ENCODE measurements around the gene SPPL3. TPM values are rescaled to one million over a fixed set of nuclear protein-coding genes. Genes with fewer than 3 reads are reported as not detected.

The SPPL3 gene
- total and polyA plus RNA-seq, 2 donors from 2014 or later: 23.8 to 51.9 TPM

DNA sequence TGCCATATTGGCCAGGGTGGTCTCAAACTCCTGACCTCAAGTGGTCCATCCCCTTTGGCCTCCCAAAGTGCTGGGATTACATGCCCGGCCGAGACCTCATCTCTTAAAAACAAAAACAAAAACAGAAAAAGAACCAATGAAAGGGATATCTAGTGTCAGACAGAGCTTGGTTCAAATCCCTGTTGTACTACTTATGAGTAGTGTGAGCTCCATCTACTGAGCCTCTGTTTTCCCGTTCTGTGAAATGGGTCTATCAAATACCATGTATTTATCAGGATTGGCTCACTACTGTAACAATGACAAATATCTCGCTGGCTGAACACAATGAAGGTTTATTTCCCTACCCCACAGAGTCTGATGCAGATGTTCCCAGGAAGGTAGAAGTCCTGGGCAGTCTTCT lies 37.3 kb upstream of the SPPL3 start:
- Histone ChIP-seq H3K27me3 (ENCODE audit: control insufficient read depth, insufficient read depth, low read length) (no peaks in the 10 kb centered on the region), H3K9ac (ENCODE audit: low read length in 3 of 3) (no peak overlapping the region), H3K27ac (ENCODE audit: low read depth in 2 of 2, low read length in 2 of 2) (no peak overlapping the region), H3K4me3 (ENCODE audit: low read length in 3 of 3) (no peak overlapping the region), H3K4me1 (ENCODE audit: control insufficient read depth in 2 of 3, insufficient read depth in 2 of 3, low read depth in 1 of 3, low read length in 3 of 3) (no peaks in the 10 kb centered on the region), H3K36me3 (ENCODE audit: control insufficient read depth in 2 of 3, insufficient read depth in 3 of 3, low read length in 3 of 3) (no peaks in the 10 kb centered on the region), H3K9me3 (ENCODE audit: control insufficient read depth in 2 of 3, insufficient read depth in 1 of 3, low read length in 3 of 3) (no peaks in the 10 kb centered on the region)
- FAIRE-seq (no peak), DNase-seq (no peak)
- TF ChIP-seq, protein P1, sequence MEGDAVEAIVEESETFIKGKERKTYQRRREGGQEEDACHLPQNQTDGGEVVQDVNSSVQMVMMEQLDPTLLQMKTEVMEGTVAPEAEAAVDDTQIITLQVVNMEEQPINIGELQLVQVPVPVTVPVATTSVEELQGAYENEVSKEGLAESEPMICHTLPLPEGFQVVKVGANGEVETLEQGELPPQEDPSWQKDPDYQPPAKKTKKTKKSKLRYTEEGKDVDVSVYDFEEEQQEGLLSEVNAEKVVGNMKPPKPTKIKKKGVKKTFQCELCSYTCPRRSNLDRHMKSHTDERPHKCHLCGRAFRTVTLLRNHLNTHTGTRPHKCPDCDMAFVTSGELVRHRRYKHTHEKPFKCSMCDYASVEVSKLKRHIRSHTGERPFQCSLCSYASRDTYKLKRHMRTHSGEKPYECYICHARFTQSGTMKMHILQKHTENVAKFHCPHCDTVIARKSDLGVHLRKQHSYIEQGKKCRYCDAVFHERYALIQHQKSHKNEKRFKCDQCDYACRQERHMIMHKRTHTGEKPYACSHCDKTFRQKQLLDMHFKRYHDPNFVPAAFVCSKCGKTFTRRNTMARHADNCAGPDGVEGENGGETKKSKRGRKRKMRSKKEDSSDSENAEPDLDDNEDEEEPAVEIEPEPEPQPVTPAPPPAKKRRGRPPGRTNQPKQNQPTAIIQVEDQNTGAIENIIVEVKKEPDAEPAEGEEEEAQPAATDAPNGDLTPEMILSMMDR (IDR thresholded peaks at IDR 0.05; ENCODE audit: borderline replicate concordance, extremely low read depth, insufficient read depth): no peak
- intact Hi-C loops (cut with DNase I): no loop called here

DNA sequence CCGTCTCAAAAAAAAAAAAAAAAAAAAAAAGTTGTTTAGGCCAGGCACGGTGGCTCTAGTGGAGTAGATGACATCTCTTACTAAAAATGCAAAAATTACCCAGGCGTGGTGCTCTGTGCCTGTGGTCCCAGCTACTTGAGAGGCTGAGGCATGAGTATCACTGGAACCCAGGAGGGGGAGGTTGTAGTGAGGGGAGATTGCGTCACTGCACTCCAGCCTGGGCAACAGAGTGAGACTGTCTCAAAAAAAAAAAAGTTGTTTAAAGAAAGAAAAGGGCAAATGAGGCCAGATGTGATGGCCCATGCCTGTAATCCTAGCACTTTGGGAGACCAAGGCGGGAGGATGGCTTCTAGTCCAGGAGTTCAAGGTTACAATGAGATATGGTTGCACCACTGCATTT lies 36.6 kb upstream of the SPPL3 start:
- intact Hi-C loops (cut with DNase I): no loop called here
- DNase-seq (peak in 1 of 5 donors; percentile 34), FAIRE-seq (no peak)
- H3K27ac ChIP-seq (ENCODE audit: low read depth in 2 of 2, low read length in 2 of 2): no peak overlapping the region
- H3K9ac ChIP-seq (ENCODE audit: low read length in 3 of 3): no peak overlapping the region
- H3K4me3 ChIP-seq (ENCODE audit: low read length in 3 of 3): no peak overlapping the region
- no peaks in the 10 kb centered on the region for H3K27me3 ChIP-seq (ENCODE audit: control insufficient read depth, insufficient read depth, low read length)
- TF ChIP-seq, protein P1 (IDR thresholded peaks at IDR 0.05; ENCODE audit: borderline replicate concordance, extremely low read depth, insufficient read depth): no peak
- H3K4me1 ChIP-seq (ENCODE audit: control insufficient read depth in 2 of 3, insufficient read depth in 2 of 3, low read depth in 1 of 3, low read length in 3 of 3): no peaks in the 10 kb centered on the region
- H3K36me3 ChIP-seq (ENCODE audit: control insufficient read depth in 2 of 3, insufficient read depth in 3 of 3, low read length in 3 of 3): no peaks in the 10 kb centered on the region
- no peaks in the 10 kb centered on the region for H3K9me3 ChIP-seq (ENCODE audit: control insufficient read depth in 2 of 3, insufficient read depth in 1 of 3, low read length in 3 of 3)

DNA sequence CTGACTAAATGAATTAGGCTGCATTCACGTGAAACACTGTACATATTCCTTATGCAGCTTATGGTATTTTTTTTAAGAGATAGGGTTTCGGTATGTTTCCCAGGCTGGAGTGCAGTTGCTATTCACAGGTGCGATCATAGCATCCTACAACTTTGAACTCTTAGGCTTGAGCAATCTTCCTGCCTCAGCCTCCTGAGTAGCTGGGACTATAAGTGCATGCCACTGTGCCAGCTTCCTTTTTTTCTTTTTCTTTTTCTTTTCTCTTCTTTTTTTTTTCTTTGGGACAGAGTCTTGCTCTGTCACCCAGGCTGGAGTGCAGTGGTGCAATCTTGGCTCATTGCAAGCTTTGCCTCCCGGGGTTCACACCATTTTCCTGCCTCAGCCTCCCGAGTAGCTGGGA lies 35.8 kb upstream of the SPPL3 start:
- H3K9me3 ChIP-seq (ENCODE audit: control insufficient read depth in 2 of 3, insufficient read depth in 1 of 3, low read length in 3 of 3): no peaks in the 10 kb centered on the region
- FAIRE-seq (no peak), DNase-seq (no peak)
- H3K27me3 ChIP-seq (ENCODE audit: control insufficient read depth, insufficient read depth, low read length): no peaks in the 10 kb centered on the region
- no peaks in the 10 kb centered on the region for H3K4me1 ChIP-seq (ENCODE audit: control insufficient read depth in 2 of 3, insufficient read depth in 2 of 3, low read depth in 1 of 3, low read length in 3 of 3)
- H3K36me3 ChIP-seq (ENCODE audit: control insufficient read depth in 2 of 3, insufficient read depth in 3 of 3, low read length in 3 of 3): no peaks in the 10 kb centered on the region
- intact Hi-C loops (cut with DNase I): no loop called here
- no peak overlapping the region for H3K27ac ChIP-seq (ENCODE audit: low read depth in 2 of 2, low read length in 2 of 2)
- H3K4me3 ChIP-seq (ENCODE audit: low read length in 3 of 3): no peak overlapping the region
- H3K9ac ChIP-seq (ENCODE audit: low read length in 3 of 3): no peak overlapping the region
- TF ChIP-seq, protein P1 (IDR thresholded peaks at IDR 0.05; ENCODE audit: borderline replicate concordance, extremely low read depth, insufficient read depth): no peak

DNA sequence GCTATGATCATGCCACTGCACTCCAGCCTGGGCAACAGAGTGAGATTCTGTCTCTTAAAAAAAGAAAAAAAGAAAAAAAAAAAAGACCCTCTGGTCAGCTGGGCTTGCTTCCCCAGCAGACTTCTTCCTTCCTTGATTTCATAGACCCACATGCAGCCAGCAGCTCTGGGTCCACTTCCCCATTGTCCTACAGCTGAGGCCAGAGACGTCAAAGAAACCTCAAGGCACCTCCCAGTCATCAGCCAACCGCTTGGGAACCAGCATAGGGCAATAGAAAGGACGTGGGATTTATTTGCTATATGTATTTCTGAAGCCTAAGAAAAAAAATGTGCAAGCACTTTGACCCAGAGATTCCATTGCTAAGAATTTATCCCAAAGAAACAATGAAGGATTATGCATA lies 35.4 kb upstream of the SPPL3 start:
- DNase-seq (no peak), FAIRE-seq (no peak)
- Histone ChIP-seq H3K9me3 (ENCODE audit: control insufficient read depth in 2 of 3, insufficient read depth in 1 of 3, low read length in 3 of 3) (no peaks in the 10 kb centered on the region), H3K4me1 (ENCODE audit: control insufficient read depth in 2 of 3, insufficient read depth in 2 of 3, low read depth in 1 of 3, low read length in 3 of 3) (no peaks in the 10 kb centered on the region), H3K9ac (ENCODE audit: low read length in 3 of 3) (no peak overlapping the region), H3K27ac (ENCODE audit: low read depth in 2 of 2, low read length in 2 of 2) (no peak overlapping the region), H3K27me3 (ENCODE audit: control insufficient read depth, insufficient read depth, low read length) (no peaks in the 10 kb centered on the region), H3K4me3 (ENCODE audit: low read length in 3 of 3) (no peak overlapping the region), H3K36me3 (ENCODE audit: control insufficient read depth in 2 of 3, insufficient read depth in 3 of 3, low read length in 3 of 3) (no peaks in the 10 kb centered on the region)
- TF ChIP-seq, protein P1 (IDR thresholded peaks at IDR 0.05; ENCODE audit: borderline replicate concordance, extremely low read depth, insufficient read depth): no peak
- intact Hi-C loops (cut with DNase I): no loop called here

Data from kidney (tissue), 14 donors.